ENCODE results near the gene TCEANC2. TPM values are rescaled to one million over a fixed set of nuclear protein-coding genes. Genes with fewer than 3 reads are reported as not detected.
"Not testable (repeated sequence)": the region's sequence is repeated elsewhere in the genome, so short reads cannot be mapped to it uniquely, and the experiment has no call there.

The TCEANC2 gene
- polyA plus RNA-seq, 1 donor = 6.3 TPM

DNA sequence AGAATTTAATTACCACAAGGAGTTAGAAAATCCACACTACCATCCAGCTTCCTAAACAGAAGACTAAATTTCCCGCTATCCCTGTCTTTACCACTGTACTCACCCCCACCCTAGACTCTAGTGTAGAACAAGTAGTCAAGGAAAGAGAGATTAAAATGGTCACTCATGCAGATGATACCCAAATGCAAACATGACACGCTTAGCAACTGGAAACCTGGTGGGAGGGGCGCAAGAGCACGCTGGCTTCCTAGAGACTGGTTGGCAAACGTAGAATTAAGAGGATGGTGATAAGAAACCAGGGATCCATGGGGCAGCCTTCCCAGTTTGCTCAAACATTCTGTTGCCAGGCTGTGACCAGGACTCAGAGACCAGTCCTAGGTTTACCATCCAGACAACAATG is 25.6 kb upstream of the TCEANC2 start:
- no peak for DNase-seq

GRCh38 chr1:54028306-54029251 is 24.8 kb upstream of the TCEANC2 start:
- no peak for DNase-seq

DNA sequence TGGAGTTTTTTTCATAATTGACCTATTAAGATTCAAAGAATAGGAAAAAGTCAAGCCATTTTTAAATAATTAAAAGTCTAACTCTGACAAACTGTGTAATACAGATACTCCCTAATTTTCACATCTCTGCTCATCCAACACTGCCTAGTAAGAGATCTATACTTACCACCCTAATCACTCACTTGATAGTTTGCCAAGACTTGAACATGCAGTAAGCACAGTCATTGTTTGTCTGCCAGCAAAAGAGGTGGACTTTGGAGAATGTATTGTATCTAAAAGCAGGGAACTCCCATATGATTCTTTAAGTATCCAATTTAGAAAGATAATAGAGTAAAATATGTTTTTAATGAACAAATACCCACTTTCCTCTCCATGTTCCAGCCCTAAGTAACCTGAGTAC is 15.9 kb upstream of the TCEANC2 start:
- no peak for DNase-seq

GRCh38 chr1:54041806-54042205 is 11.6 kb upstream of the TCEANC2 start:
- DNase-seq = no peak

DNA sequence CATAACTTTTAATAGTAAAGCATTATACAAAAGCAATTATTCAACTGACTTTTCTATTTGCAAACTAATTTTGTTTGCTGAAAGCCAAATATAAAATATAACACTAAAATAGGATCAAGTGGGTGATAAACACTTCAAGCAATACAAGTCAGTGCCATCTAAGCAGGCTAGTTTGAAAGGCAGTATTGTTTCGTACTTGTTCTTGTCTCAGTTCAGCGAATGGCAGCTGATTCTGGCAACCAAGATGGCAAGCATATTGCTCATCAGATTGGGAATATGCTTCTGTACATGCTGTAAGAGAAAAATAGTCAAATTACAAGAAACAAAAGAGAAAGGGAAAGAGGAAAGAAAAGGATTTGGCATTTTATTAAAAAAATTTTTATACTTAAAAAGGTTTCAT is 7.9 kb upstream of the TCEANC2 start:
- DNase-seq = no peak

GRCh38 chr1:54046671-54047383 is 6.6 kb upstream of the TCEANC2 start:
- DNase-seq = no peak

DNA sequence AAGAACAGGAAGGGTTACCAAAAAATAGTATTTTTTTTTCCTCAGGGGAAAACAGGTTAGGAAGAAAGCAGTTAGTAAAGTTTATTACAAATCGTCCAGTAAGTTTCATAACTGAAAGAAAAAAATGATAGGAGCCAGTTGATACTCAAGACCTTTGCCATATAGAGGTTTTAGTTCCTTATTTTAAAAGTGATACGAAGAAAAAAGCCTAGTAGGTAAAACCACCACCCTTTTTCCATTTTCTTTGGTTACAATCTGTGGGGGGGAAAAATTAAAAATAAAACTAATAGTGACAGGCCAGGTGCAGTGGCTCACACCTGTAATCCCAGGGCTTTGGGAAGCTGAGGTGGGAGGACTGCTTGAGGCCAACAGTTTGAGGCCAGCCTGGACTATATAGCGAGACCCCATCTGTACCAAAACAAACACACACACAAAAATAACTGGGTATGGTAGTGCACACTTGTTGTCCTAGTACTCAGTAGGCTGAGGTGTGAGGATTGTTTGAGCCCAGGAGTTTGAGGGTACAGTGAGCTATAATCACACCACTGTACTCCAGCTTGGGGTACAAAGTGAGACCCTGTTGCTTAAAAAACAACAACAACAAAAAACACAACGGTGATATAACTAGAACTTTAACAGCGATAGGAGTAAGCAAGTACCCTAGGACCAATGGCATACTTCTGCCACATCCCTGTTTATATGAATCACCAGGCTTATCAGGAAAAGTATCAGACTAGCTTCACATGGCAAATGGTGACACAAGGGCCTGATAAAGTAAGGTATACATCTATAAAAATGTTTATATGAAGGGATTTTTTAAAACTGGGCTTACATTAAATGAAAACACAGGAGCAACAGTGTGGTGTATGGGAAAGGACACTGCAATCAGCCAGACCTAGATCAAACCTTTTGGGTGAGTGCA is 5.8 kb upstream of the TCEANC2 start:
- DNase-seq = no peak

GRCh38 chr1:54050435-54050834 is 3.0 kb upstream of the TCEANC2 start:
- not testable (repeated sequence) for DNase-seq

DNA sequence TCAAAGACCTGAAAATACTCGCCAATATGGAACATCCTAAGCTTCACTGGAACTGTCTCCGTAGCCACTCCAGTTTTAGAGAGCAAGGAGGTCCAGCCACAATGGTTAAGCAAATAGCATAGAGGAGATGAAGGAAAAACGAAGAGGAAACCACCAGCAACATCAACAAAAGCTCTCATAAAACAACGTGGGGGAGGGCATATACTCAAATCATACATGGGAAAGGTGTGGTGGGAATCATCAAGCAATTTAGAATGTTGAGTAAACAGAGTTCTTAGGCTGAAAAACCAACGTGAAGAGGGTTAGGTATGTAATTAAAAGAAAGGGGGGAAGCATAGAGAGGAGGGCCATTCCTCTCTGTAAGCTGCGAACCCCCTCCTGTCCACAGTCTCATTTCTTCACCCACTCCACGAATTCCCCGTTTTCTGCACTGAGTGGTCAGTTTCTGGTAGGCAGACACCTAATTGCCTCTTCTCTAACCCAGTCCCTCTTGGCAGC is 1.4 kb upstream of the TCEANC2 start:
- DNase-seq = no peak

DNA sequence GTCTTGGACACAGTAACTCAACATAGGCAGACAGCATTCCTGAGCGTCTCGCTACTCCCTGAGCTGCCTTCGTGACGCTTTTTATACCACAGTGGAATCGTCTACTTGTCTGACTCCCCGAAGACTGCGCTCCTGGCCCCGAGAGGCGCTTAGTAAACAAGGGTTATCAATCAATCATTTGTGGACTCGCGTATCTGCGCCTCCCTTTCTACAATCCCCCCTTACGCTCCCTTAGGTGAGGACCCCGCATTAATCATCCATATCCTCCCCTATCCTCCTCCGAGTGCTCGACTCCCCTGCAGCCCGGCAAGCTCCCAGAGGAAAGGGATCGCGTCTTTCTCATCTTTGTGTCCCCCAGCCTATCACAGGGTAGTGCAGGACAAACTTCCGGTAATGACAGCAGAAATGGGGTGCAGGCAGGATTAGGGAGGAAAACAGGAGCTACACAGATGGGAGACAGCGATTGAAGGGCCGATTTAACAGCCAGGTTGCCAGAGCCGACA is 926 bp upstream of the TCEANC2 start:
- DNase-seq = peak; percentile 45

GRCh38 chr1:54053745-54054437 is 483 bp downstream of the TCEANC2 start:
- no peak for DNase-seq

GRCh38 chr1:54054438-54054749 is 986 bp downstream of the TCEANC2 start:
- DNase-seq = no peak

GRCh38 chr1:54064299-54064698 is 10.9 kb downstream of the TCEANC2 start:
- no peak for DNase-seq

DNA sequence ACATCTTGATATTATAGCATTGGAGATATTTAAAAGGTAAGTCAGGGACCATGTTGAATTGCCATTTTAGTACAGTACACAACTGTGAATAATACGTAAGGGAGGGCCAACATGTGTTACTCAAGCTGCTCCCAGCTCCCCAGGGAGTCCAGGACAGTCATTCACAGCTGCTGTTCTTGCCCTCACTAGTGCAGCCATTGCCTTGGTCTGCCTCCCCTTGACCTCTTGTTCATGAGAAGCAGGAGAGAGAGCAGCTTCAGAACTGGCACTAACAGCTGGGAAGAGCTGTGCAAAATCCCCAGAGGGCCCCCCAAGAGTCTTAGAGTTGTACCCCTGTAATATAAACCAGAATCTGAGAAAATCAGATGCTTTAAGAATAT is 16.4 kb downstream of the TCEANC2 start:
- no peak for DNase-seq

DNA sequence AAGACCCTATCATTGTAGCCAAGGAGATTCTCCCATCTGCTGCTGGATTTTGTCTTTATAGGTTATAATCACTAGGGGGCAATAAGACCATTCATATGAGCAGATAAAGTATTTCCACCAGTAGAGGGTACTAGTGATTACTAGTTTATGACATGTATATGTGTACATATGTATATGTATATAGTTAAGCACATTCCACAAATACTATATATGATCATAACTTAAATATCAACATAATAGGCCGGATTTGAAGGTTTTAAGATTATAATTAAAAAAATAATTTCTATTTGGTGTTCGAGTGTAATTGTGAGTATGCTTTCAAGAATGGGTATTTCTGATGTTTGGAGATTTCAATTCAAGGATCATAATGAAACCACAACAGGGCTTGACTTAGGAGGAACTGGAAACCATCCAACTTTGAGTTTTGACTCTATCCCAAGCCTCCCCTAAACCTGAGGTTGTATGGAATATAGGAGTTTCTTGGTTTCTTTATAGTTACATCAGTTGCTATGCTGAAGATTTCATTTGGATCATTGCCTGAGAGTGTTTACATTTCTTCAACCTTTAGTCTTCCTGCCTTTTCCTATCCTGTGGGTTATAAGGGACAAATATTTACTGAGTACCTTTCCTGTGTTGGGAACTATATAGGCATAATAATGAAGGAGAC is 16.9 kb downstream of the TCEANC2 start:
- DNase-seq = peak; percentile 32

DNA sequence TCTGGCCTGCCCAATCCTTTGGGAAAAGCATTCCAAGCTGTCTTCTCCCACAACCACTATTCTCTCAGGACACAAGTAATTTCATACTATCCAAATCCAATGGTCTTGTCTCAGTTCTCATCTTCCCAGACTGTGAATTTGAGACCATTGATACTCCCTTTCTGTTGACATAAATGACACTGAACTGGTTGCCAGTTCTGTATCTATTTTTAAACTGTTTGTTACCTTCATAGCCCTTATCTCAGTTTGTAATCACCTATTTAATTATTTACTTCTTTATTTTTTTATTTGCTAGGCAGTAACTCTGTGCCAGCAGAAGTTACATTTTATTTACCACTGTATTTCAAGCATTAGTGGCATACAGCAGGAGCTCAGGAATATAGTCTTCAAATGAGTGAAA is 24.0 kb downstream of the TCEANC2 start:
- no peak for DNase-seq

- DNase-seq = no peak
Observed at GRCh38 chr1:54080598-54081049, 27.2 kb downstream of the TCEANC2 start.

GRCh38 chr1:54081306-54082270 is 28.2 kb downstream of the TCEANC2 start:
- DNase-seq = no peak

DNA sequence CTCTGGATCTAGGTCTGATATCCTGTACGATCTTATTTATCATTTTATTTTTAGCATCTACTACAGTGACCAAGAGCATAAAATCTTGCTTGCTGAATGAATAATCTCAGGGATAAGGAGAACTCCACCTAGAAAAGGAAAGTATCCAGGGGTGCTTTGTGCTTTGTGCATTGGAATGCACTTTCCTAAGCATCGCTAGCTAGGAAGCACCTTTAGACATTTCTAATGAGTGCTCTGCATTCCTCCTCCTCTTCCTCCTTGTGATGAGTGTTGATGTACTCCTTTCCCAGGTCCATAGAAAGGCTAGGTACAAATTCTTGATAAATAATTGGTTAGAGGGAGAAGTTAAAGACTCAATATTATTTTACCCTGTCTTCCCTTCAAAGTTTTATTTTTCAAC is 31.4 kb downstream of the TCEANC2 start:
- no peak for DNase-seq

DNA sequence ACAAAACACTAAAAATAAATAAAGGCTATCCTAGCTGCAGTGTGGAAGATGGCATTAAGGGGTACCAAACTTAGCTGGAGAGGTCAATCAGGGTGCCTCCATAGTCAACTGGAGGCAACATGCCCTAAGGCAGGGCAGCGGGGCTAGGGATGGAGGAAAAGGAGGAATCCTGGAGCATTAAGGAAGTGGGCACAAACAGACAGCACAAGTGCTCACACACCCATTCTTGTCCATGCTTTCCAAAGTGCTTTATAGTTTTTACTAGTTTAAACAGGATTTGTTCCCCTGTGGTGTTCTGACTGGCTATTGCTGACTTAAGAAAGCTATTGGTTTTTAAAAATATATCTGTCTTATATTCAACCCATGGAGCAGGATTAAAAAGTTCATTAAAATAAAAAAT is 33.3 kb downstream of the TCEANC2 start:
- DNase-seq = no peak
